NCI-H2227 (cell line): Measurements from ENCODE around the gene CD70.
"Not testable (repeated sequence)": the region's sequence is repeated elsewhere in the genome, so short reads cannot be mapped to it uniquely, and the experiment has no call there.

ENCODE experiments used
- DNase-seq: peaks from one replicate; lab custom pipeline; 2025; ENCODE audit not compliant: unreplicated experiment; lab: John Stamatoyannopoulos, UW

CD70 gene, protein sequence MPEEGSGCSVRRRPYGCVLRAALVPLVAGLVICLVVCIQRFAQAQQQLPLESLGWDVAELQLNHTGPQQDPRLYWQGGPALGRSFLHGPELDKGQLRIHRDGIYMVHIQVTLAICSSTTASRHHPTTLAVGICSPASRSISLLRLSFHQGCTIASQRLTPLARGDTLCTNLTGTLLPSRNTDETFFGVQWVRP

DNA sequence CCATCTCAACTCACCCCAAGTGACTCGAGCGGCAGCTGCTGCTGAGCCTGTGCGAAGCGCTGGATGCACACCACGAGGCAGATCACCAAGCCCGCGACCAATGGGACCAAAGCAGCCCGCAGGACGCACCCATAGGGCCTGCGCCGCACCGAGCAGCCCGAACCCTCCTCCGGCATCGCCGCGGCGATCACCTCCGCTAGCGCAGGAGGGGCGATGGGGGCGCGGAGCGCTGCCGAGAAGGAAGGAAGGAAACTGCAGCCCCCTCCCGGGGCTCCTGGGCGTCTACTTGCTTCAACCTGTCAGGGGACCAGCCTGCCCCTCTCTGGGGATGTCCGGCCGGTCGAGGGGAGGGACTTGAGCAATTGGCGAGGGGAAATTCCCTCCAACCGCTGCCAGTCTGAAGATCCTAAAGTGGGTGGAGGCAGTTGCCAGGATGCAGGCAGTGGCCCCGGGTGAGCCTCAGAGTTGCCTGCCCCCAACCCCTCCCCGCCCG is at the start of gene CD70:
CD70 (minus strand) TSS at position 324 of the 493 bp plus-strand sequence; CDS start at position 176, 148 bp downstream.
- no peak for DNase-seq

DNA sequence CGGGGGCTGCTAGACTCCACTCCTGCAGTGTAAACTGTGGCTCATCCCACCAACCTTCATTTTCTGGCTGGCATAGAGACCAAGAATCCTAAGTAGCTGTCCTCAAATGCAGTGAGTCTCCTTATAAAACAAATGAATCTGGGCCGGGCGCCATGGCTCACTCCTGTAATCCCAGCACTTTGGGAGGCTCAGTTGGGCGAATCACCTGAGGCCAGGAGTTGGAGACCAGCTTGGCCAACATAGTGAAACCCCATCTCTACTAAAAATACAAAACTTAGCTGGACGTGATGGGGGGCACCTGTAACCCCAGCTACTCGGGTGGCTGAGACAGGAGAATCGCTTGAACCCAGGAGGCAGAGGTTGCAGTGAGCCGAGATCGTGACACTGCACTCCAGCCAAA is 49.4 kb upstream of the CD70 start:
- not testable (repeated sequence) for DNase-seq

DNA sequence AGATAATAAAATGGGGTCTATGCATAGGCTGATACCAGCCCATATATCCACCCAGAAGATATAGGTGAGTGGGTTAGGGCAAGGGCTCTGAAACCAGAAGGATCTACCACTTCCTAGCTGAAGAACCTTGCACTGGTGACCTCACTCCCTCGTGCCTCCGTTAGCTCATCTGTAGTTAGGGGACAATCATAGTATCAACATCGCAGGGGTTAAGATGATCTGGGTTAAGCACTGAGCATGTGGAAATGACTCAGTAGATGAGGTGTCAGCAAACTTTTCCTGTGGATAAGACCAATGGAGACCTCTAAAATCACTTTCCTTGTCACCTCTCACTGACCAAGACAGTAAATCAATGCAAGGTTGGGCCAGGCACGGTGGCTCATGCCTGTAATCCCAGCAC is 48.5 kb upstream of the CD70 start:
- DNase-seq = no peak

DNA sequence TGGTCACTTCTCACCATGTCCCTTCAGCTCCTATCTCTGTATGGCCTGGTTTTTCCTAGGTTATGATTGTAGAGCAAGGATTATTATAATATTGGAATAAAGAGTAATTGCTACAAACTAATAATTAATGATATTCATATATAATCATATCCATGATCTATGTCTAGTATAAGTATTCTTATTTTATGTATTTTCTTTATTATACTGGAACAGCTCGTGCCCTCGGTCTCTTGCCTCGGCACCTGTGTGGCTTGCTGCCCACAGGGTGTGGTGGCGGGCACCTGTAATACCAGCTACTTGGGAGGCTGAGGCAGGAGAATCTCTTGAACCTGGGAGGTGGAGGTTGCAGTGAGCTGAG is 42.5 kb upstream of the CD70 start:
- DNase-seq = not testable (repeated sequence)

DNA sequence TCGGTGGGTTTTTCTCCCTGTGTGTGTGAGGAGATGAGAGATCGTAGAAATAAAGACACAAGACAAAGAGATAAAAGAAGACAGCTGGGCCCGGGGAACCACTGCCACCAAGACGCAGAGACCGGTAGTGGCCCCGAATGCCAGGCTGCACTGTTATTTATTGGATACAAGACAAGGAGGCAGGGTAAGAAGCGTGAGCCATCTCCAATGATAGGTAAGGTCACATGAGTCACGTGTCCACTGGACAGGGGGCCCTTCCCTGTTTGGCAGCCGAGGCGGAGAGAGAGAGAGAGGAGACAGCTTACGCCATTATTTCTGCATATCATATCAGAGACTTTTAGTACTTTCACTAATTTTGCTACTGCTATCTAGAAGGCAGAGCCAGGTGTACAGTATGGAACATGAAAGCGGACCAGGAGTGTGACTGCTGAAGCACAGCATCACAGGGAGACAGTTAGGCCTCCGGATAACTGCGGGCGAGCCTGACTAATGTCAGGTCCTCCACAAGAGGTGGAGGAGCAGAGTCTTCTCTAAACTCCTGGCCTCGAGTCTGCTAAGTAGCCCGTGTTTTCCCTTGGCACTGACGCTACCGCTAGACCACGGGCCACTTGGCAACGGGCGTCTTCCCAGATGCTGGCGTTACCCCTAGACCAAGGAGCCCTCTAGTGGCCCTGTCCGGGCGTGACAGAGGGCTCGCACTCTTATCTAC is 42.0 kb upstream of the CD70 start:
- peak; percentile 48 for DNase-seq

DNA sequence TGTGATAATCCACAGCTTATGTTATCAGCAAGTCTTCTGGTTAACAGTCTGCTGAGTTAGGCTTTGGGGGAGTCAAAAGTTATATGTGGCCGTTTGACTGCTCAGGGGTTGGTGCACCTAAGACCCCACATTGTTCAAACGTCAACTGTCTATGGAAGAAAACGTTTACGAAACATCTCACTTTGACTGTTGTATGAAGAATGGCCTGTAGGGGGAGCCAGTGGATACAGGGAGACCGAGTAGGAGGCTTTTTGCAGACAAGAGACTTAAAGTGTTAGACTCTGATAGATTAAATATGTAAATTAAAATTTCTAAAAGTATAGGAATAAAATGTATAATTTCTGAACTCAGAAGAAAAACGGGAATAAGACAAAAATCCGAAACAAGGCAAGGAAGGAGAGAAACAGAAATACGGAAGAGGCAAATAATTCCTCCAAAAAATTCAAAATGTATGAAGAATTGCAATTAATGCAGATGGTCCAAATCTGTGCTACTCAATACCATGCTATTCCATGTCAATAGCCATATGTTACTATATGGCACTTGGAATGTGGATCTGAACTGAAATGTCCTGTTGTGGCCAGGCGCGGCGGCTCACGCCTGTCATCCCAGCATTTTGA is 41.2 kb upstream of the CD70 start:
- peak; percentile 63 for DNase-seq

DNA sequence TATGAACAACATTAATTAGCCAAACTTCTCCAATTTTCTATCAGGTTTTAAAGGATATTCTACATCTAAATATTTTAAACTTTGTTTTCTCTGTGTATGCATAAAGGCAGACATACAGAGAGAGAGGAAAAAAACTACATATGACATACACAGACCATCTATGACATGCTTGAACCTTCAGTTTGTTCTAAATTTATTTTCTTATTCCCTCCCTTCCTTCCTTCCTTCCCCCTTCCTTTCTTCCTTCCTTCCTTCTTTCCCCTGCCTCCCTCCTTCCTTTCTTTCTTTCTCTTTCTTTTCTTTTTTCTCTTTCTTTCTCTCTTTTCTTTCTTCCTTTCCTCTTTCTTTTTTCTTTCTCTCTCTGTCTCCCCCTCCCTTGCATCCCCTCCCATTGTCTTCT is 35.8 kb upstream of the CD70 start:
- DNase-seq = no peak

DNA sequence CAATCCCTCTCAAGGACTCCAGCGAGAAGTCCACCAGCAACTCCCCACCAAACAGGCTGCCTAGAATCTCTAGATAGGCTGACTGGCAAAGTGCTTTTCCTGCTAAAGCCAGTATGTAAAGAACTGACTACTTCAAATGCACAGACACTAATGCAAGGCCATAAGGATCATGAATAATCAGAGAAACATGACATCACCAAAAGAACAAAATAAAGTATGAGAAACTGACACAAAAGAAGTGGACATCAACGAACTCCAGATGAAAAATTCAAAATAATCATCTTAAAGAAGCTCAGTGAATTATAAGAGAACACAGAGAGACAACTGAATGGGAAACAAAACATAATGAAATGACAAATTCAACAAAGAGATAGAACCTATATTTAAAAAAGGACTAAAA is 26.4 kb upstream of the CD70 start:
- DNase-seq = no peak

DNA sequence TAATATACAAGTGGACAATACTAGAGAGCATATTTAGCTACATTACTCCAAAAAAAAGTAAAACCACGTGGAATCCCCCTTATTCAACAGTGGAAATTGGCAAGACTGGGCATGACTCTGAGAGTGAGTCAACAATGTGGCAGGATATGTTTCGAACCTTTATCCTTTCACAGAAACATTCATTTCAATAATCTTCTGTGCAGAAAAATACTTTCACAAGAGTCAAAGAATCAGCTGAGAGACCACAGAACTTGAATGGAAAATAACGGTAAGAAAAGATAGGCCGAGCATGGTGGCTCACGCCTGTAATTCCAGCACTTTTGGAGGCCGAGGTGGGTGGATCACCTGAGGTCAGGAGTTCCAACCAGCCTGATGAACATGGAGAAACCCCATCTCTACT is 25.1 kb upstream of the CD70 start:
- DNase-seq = no peak

DNA sequence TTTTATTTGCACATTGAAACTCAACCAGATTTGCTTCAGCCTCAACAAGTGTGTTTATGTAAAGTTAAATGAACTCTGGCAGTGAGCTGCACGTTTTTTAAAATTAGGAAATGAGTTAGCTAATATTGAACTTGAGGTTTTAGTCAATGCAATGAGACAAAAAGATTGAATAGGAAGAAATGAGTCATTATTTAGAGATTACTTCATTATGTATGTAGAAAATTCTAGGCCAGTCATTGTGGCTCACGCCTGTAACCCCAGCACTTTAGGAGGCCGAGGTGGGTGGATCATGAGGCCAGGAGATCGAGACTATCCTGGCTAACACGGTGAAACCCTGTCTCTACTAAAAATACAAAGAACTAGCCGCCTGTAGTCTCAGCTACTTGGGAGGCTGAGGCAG is 22.8 kb upstream of the CD70 start:
- DNase-seq = no peak

DNA sequence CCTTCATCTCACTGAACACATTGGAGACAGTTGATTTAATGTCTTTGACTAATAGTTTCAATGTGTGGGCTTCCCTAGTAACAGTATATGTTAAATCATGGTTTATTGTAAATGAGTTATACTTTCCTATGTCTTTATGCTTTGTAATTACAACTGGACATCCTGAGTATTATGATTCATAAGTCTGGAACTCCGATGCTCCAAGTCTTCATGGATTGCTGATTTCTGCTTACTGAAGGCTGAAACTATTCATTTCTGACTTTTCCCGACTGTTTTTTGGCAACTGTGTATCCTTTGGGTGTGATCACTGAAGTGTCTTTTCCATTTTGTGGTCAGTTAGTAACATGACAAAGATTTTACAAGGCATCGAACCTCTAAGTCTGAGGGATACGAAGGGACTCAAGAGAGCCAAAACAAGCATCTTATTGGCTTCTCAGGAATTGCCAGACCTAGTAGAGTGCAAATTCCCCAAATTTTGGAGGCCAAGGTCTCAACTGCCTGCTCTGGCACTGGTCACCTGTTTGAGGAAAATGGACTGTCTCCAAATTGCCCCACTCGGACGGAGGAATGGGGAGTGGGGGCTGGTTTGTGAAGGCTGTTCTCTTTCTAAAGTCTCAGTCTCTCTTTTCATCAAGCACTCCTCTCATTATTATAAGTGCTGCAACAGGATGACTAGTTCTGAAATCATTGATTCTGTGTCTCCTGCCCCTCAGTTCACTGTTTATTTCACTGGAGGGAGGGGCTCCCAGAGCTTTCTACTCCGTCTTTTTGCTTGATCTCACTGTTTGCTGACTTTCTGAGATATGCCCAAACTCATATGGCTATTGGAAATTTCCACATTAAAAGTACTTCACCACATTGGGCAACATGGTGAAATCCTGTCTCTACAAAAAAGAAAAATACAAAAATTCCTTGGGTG is 20.2 kb upstream of the CD70 start:
- DNase-seq = no peak

DNA sequence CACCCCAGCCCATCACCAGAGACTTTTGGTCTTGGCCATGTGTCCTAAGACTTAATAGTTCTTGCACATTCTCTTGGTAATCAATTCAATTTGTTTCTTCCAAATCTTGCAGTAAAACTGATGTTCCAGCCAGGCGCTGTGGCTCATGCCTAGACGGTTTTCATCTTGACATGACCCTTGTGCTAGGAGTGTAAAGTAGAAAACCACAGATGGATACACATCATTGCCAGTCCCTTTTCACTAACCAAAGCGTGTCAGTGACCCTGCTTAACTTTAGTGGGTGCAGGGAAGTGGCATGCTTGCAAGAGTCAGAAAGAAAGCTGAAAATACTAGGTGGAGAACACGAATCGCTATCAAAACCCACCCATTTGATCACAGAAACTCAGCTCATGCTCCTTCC is 18.0 kb upstream of the CD70 start:
- DNase-seq = no peak

DNA sequence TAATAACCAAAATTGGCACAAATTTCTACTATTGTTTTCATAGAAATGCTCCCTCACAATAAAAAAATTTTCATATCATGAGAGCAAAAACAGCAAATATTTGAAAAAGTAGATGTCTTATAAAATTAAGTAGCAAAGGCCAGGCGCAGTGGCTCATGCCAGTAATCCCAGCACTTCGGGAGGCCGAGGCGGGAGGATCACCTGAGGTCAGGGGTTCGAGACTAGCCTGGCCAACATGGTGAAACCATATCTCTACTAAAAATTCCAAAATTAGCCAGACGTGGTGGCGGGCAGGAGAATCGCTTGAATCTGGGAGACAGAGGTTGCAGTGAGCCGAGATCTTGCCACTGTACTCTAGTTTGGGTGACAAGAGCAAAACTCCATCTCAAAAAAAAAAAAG is 17.2 kb upstream of the CD70 start:
- not testable (repeated sequence) for DNase-seq

DNA sequence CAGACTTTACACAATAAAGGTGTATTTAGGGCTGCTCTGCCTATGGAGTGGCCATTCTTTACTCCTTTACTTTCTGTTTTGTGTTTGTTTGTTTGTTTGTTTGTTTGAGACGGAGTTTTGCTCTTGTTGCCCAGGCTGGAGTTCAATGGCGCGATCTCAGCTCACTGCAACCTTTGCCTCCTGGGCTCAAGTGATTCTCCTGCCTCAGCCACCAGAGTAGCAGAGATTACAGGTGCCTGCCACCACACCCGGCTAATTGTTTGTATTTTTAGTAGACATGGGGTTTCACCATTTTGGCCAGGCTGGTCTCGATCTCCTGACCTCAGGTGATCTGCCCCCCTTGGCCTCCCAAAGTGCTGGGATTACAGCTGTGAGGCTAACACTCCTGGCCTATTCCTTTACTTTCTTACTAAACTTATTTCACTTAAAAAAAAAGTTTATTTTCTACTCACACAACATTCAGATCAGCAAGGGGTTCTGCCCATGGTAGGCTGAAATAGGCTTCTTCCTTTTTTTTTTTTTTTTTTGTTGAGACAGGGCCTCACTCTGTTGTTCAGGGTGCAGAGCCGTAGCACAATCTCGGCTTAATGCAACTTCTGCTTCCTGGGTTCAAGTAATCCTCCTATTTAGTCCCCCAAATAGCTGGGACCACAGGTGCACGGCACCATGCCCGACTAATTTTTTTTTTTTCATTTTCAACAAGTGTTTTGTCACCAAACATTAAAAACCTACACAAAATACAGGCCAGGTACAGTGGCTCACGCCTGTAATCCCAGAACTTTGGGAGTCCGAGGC is 15.5 kb upstream of the CD70 start:
- not testable (repeated sequence) for DNase-seq

DNA sequence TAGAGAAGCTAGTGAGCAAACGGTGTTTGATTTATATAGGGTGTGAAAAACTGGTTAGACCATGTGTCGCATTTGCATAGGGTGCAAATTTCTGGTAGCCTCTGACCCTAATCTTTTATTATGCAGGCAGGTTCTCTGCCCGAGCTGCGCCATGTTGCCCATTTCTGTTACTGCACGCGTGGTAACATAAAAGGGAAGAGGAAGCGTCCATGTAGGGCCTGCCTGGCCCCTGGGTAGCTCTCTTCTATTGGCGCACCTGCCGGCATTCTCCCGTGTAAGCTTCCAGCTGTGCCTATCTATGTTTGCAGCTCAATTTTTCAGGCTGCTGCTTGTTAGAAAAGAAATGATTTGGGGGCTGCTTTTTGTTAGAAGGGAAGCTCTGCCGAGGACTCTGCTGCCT is 14.0 kb upstream of the CD70 start:
- no peak for DNase-seq

DNA sequence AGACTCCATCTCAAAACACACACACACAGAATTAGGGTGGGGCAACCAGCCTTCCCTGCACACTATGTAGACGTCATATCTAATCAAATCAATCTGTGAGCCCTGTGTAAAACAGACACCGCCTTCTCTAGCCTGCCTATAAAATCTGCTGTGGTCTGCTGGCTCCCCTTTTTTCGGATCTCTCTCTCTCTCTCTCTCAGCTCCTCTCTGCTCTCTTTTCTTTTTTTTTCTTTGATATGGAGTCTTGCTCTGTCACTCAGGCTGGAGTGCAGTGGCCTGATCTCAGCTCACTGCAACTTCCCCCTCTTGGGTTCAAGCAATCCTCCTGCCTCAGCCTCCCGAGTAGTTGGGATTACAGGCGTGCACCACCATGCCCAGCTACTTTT is 11.8 kb upstream of the CD70 start:
- DNase-seq = no peak

DNA sequence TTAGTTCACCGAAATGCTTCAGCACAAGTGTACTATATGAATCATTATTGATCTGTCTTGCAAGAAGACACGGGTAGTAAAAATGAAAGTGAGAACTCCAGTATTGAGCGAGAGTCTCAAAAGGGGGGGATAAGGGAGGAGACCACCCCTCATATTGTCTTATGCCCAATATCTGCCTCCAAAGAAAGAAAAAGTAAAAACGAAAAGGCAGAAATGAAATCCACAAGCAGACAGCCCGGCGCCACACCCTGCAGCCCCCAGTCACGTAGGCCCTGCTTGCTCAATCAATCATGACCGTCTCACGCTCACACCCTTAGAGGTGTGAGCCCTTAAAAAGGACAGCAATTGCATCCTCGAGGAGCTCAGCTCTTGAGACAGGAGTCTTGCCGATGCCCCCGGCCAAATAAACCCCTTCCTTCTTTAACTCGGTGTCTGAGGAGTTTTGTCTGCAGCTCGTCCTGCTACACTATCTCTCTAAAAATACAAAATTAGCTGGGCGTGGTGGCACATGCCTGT is 10.6 kb upstream of the CD70 start:
- not testable (repeated sequence) for DNase-seq

DNA sequence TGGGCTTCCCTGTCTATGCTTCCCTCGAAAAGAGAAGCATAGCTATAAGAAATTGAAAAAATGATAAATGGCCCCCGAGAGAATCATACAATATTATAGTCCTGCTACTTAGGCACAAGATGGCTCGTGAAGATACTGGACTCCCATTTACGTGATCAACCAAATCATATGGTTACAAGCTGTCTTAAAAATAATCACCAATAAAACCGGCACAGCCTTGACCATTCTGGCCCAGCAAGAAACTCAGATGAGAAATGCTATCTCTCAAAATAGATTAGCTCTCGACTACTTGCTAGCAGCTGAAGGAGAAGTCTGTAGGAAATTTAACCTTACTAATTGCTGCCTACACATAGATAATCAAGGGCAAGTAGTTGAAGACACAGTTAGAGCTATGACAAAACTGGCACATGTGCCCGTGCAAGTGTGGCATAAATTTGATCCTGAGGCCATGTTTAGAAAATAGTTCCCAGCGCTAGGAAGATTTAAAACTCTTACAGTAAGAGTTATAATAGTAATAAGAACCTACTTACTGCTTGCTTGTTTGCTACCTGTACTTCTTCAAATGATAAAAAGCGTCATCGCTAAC is 10.1 kb upstream of the CD70 start:
- not testable (repeated sequence) for DNase-seq

DNA sequence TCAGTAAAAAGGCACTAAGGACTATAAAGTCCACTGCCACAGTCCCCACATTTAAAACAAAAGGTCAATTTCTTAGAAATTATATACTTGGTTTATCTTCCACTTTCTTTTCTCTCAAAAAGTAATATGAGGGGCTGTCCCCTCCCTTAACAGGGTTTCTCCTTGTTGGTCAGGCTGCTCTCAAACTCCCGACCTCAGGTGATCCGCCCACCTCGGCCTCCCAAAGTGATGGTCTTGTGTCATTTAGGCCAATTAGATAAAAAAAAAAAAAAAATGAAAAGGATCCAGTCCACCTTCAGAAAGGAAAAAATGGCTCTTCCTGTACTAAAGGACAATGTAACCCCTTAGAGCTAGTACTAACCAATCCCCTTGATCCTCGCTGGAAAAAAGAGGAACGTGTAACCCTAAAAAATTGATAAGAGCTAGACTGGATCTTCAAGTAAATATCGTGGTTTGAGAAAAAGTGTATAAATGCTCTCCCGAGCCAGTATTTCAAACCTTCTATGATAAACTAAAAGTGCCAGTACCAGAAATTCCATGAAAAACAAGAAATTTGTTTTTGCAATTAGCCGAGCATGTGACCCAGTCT is 9.0 kb upstream of the CD70 start:
- no peak for DNase-seq
